GM18507 (cell line): Measurements from ENCODE around the gene CDKL5.

Experiments used
- DNase-seq: peaks from one replicate; pipeline ENCODE4 v3.0.0; 2011; ENCODE audit warnings: low read depth; ENCODE audit not compliant: insufficient read length; ENCODE audit errors: extremely low spot score
- FAIRE-seq: peaks from 2 replicates; lab custom pipeline; 2011; peaks lifted over from hg19 to GRCh38; lab: Jason Lieb, UNC

Gene CDKL5

GRCh38 chrX:18624599-18624998 is 199.2 kb downstream of the CDKL5 start:
- FAIRE-seq (no peak), DNase-seq (no peak)

- DNase-seq (no peak), FAIRE-seq (no peak)
Observed at GRCh38 chrX:18630934-18631333, 205.5 kb downstream of the CDKL5 start.

- FAIRE-seq (no peak), DNase-seq (no peak)
Observed at GRCh38 chrX:18638398-18638797, 213.0 kb downstream of the CDKL5 start.

- FAIRE-seq (peak; percentile 18), DNase-seq (no peak)
Observed at GRCh38 chrX:18639280-18639679, 213.9 kb downstream of the CDKL5 start.

- DNase-seq (no peak), FAIRE-seq (no peak)
Observed at GRCh38 chrX:18640686-18641085, 215.3 kb downstream of the CDKL5 start.

GRCh38 chrX:18643243-18643642 is 217.8 kb downstream of the CDKL5 start:
- DNase-seq (no peak), FAIRE-seq (no peak)

- no peak for DNase-seq
- no peak for FAIRE-seq
Observed at GRCh38 chrX:18643853-18644252, 218.4 kb downstream of the CDKL5 start.

GRCh38 chrX:18647621-18648020 is 222.2 kb downstream of the CDKL5 start:
- FAIRE-seq (no peak), DNase-seq (no peak)

- DNase-seq (no peak), FAIRE-seq (no peak)
Observed at GRCh38 chrX:18649498-18649951, 224.1 kb downstream of the CDKL5 start.

- DNase-seq = no peak
- no peak for FAIRE-seq
Observed at GRCh38 chrX:18650662-18651061, 225.3 kb downstream of the CDKL5 start.

GRCh38 chrX:18652636-18653035 is 227.2 kb downstream of the CDKL5 start:
- no peak for DNase-seq
- no peak for FAIRE-seq

GRCh38 chrX:18654875-18655836 is 229.7 kb downstream of the CDKL5 start:
- FAIRE-seq (no peak), DNase-seq (no peak)

- no peak for FAIRE-seq
- DNase-seq = no peak
Observed at GRCh38 chrX:18661273-18661672, 235.9 kb downstream of the CDKL5 start.

GRCh38 chrX:18664947-18665346 is 239.5 kb downstream of the CDKL5 start:
- no peak for DNase-seq
- FAIRE-seq = no peak

GRCh38 chrX:18666614-18667013 is 241.2 kb downstream of the CDKL5 start:
- FAIRE-seq (no peak), DNase-seq (no peak)

GRCh38 chrX:18668071-18668835 is 242.8 kb downstream of the CDKL5 start:
- FAIRE-seq (peak; percentile 83), DNase-seq (no peak)

- FAIRE-seq (no peak), DNase-seq (no peak)
Observed at GRCh38 chrX:18672008-18672407, 246.6 kb downstream of the CDKL5 start, which contains the start of gene RS1. Gene RS1, minus strand, starts transcription at chrX:18672108. Its CDS starts 40 bp downstream, at chrX:18672068.

- no peak for FAIRE-seq
Observed at GRCh38 chrX:18674417-18674787, 249.0 kb downstream of the CDKL5 start.

GRCh38 chrX:18674788-18675735 is 249.7 kb downstream of the CDKL5 start:
- peak; percentile 91 for FAIRE-seq

More at GRCh38 chrX:18674417-18674787, 249.0 kb downstream of the CDKL5 start:
- no peak for DNase-seq

More at GRCh38 chrX:18674788-18675735, 249.7 kb downstream of the CDKL5 start:
- DNase-seq = peak; percentile 62
